Stimulated activated CD8-positive, alpha-beta memory T cell treated with anti-CD3 and anti-CD28 coated beads, Interleukin-2, amount 100 ng/mL, for 1 hour (primary cell): ENCODE results near the gene PLPP2.

Source experiments
- DNase-seq, 2 donors: peaks; one replicate each; pipeline ENCODE4 v3.0.0-alpha.2; 2020; ENCODE audit warnings: low read depth in 2 of 2

PLPP2 gene

GRCh38 chr19:291006-291521 is at the start of gene PLPP2:
Gene PLPP2, minus strand, starts transcription at chr19:291403. Its CDS starts 67 bp downstream, at chr19:291336.
- DNase-seq, result no peak

GRCh38 chr19:340620-341385 is 49.6 kb upstream of the PLPP2 start:
- DNase-seq, result no peak

GRCh38 chr19:339262-339887 is 48.2 kb upstream of the PLPP2 start:
- no peak for DNase-seq

- no peak for DNase-seq
Observed at GRCh38 chr19:338421-338820, 47.2 kb upstream of the PLPP2 start.

GRCh38 chr19:336067-336614 is 44.9 kb upstream of the PLPP2 start:
- DNase-seq, result no peak

GRCh38 chr19:335486-336066 is 44.4 kb upstream of the PLPP2 start:
- DNase-seq, result no peak

- no peak for DNase-seq
Observed at GRCh38 chr19:335072-335471, 43.9 kb upstream of the PLPP2 start.

- DNase-seq, result no peak
Observed at GRCh38 chr19:334296-335071, 43.3 kb upstream of the PLPP2 start.

- no peak for DNase-seq
Observed at GRCh38 chr19:330503-330902, 39.3 kb upstream of the PLPP2 start.

- no peak for DNase-seq
Observed at GRCh38 chr19:329876-330275, 38.7 kb upstream of the PLPP2 start.

- no peak for DNase-seq
Observed at GRCh38 chr19:328025-328505, 36.9 kb upstream of the PLPP2 start.

GRCh38 chr19:327291-328024 is 36.3 kb upstream of the PLPP2 start:
- DNase-seq, result no peak

- DNase-seq, result no peak
Observed at GRCh38 chr19:326871-327270, 35.7 kb upstream of the PLPP2 start.

- DNase-seq, result no peak
Observed at GRCh38 chr19:325937-326565, 34.8 kb upstream of the PLPP2 start.

GRCh38 chr19:325173-325936 is 34.2 kb upstream of the PLPP2 start:
- DNase-seq, result no peak

- no peak for DNase-seq
Observed at GRCh38 chr19:324716-325115, 33.5 kb upstream of the PLPP2 start.

- no peak for DNase-seq
Observed at GRCh38 chr19:322616-323015, 31.4 kb upstream of the PLPP2 start.

GRCh38 chr19:318509-318774 is 27.2 kb upstream of the PLPP2 start:
- DNase-seq, result no peak

- no peak for DNase-seq
Observed at GRCh38 chr19:317710-318508, 26.7 kb upstream of the PLPP2 start.
